HG03565 (cell line): ENCODE measurements around the gene ZAR1.

Experiments used
- ATAC-seq: cut with Tn5 transposase; IDR thresholded peaks from one replicate; pipeline ENCODE4 v1.9.1; 2021; ENCODE audit warnings: mild to moderate bottlenecking, moderate library complexity; ENCODE audit not compliant: unreplicated experiment

The ZAR1 gene

GRCh38 chr4:48489683-48490011 lies 405 bp upstream of the ZAR1 start:
- no peak for ATAC-seq

DNA sequence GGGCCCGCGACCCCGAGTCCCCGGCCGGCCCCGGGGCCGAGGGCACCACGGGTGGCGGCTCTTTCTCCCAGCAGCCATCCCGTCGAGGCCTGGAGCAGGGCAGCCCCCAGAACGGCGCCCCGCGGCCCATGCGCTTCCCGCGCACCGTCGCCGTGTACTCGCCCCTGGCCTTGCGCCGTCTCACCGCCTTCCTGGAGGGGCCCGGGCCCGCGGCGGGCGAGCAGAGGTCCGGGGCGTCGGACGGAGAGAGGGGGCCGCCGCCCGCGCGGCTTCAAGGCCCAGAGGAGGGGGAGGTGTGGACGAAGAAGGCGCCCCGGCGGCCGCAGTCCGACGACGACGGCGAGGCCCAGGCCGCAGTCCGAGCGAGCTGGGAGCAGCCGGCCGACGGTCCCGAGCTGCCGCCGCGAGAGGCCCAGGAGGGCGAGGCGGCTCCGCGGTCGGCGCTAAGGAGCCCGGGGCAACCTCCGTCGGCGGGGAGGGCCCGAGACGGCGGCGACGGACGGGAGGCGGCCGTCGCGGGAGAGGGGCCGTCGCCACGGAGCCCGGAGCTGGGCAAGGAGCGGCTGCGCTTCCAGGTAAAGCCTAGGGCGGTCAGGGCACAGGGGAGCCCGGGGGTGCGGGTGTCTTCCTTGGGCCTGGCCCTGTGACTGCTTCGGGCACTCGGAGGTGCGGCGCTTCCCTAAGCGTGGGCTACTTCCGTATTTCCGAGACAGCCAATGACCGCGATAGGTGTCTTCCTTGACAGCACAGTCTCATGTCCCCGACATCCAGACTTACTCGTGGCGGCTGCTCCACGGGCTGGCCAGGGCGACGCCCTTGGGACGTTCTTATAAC lies 845 bp downstream of the ZAR1 start:
- ATAC-seq: no peak

GRCh38 chr4:48491514-48492176 lies 1.6 kb downstream of the ZAR1 start:
- no peak for ATAC-seq

DNA sequence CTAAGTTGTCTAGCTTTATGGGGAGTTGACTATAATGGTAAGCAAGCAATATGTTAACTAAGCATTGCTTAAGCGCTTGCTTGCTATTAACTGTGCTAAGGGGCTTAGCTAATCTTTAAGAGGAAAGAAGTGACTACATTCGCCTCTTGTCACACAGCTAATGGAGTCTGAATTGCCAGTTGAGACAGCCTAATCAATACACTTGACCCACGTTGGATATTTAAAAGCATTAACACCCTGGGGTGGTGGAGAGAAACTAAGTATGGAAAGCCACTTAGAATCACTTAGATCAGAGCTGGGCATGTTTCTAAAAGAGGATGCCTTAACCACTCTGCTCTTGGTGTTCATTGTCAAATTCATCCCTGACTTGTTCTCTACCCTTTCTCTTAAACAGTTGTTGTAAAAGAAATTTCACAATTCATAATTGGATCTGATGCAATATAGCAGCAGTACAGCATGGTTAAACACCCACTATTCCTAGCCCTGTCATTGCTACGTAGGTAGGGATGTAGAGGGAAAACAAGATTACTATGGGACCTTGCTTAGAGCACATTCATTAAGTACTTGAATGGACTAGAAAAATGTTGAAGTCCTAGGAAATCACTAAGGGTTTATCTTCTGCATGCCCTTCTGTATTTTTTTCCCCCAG lies 3.5 kb downstream of the ZAR1 start:
- no peak for ATAC-seq

- no peak for ATAC-seq
Observed at GRCh38 chr4:48495941-48496340, 5.9 kb downstream of the ZAR1 start.

- no peak for ATAC-seq
Observed at GRCh38 chr4:48498895-48499294, 8.8 kb downstream of the ZAR1 start.

DNA sequence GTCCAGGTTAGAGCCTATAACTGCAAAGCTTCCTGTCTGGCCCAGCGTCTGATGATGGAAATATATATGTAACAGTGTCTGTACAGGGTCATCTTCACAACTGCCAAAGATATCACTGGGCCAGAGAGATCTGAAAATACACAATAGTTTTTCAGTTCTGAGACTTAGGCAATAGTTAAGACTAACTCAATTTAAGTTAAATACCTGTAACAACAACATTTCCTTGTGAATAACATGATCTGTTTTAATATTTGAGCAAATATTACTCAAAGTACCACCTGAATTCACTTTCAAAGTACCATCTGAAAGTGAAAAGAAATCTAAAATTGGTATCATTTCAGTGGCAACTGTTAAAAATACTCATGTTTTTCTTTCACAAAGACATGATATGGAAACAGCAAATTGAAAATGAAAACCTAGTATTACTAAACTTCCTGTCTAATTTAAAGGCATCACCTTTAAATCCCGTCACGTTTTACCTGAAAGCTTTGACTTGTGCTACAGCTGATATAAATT lies 9.6 kb downstream of the ZAR1 start:
- peak; percentile 75 for ATAC-seq

DNA sequence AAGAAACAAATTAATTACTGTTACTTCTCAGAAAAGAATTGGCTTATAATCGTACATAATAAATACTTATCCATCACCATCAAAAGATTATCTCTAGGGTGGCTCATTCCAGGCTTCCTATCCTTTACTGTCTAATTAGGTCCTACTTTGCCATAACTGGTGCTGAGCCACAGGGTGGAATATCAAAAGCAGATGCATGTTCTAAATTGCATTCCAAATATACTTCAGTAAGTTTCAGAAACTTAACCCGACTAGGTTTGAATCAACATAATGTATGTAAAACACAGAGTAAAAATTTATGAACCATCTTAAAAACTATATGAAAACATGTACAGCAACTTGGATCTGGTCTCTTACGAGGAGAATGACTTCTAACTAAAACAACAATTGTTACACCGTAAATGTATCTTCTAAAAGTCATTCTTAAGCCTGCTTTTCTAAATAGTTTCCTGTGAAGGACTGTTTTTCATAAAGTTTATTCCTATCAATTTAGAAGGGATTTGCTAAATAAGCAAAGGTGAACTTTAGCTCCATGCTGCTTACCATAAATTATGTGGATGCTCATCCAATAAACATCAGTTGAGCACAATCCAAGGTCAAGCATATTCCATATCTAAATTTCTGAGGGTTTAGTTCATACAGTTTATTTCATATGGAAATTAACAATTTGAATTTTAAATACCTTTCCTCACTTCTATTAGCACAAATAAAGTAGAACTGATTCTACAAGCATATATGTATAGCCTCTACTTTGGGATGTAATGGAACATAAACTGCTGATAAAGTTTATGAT lies 13.4 kb downstream of the ZAR1 start:
- ATAC-seq: no peak

DNA sequence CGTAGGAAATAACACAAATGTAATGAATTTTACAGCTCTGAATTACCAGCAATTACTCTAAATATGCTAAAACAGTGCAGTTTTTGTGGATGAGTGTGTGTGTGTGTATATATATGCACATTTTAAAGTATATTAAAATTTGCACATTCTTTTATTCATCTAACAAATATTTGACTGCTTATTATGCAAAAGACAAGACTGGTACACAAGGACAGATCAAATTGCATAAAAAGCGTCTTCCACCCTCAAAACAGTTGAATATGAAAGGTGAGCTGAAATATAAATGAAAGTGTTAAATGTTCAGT lies 13.9 kb downstream of the ZAR1 start:
- ATAC-seq: no peak

GRCh38 chr4:48504352-48504751 lies 14.3 kb downstream of the ZAR1 start:
- ATAC-seq: no peak

DNA sequence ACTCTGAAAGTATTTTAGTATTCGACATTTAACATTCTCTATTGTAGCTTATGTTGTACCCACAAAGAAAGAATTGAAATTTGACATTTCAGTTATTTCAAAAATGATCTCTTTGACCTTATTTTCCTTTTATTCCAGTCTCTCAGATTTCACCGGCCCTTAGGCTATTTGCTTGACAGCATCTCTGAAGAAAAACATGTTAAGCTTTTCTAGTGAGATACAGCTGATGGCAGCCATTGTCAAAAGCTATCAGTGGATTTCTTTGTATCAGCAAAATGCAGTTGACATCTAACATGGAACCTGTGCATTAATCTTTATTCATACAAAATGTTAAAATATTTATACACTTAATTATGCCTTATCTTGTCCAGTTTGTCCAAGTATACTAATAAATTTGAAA lies 16.7 kb downstream of the ZAR1 start:
- no peak for ATAC-seq

DNA sequence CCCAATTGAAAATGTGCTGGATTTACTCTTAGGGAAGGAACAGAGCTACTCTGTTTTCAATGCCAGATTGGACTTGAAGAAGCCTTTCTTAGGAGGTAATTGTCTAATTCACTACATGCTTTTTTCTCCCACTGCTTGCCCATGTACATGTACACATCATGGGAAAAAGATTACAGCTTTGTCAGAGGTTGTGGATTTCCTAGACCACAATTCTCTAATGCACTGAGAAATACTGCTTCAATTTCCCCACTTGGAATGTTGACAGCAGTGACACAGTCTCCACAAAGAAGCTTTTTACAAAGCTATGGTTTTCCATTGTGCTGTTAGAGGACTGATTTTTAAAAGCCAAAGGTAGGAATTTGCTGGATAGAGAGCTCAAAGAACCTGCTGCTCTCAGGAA lies 19.5 kb downstream of the ZAR1 start:
- ATAC-seq: no peak

DNA sequence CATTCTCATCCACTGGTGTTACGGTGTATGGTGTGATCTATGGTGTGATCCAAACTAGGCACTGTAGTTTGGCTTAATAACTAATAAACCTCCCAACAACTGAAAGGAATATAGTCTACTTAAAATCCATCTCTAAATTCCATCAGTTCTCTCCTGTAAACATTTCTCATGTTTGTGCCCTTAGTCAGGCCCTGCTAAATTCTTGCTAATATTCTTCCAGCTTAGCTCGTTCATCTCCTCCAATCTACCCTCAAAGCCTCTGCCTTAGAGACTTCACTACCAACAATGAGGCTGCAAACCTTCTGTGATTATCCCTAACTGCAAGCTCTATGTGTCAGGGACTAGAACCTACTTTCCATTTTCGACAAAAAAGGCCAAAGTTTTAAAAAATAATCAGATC lies 28.1 kb downstream of the ZAR1 start:
- ATAC-seq: no peak

GRCh38 chr4:48526406-48526805 lies 36.4 kb downstream of the ZAR1 start:
- no peak for ATAC-seq

DNA sequence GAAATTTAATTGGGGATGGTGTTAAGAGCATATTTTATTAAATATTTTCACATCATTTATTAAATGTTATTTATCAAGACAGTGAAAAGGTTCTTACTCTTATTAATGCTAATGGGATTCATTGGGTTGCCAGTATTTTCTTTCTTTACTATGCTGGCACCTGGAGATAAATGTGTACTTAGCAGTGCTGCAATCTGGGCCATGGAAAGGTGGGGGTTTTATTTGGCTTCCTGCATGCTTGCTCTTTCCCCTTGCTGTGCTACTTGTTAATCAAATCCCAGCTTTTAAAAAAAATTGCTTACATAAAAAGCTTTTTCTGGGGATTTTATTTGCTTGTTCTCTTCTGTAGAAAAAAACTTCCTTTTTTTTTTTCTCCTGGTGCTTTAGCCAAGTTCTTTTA lies 48.3 kb downstream of the ZAR1 start:
- no peak for ATAC-seq

DNA sequence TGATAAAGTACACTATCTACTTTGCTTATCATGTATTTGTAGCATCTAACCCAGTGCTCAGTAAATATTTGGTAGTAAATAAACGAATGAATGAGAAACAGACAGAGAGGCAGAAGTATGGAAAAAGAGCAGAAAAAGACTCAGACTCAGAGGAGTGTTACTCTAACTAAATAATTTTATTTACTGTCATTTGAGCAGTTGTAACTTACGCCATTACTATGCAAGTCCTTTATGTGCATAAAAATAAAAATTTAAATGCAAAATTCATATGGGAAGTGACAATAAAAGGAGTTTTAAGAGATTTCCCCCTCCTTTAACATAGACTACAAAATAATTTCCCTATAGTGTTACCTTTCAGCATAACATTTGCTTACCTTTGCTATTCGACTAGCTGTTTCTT lies 49.5 kb downstream of the ZAR1 start:
- ATAC-seq: no peak

- ATAC-seq: no peak
Observed at GRCh38 chr4:48542888-48543287, 52.8 kb downstream of the ZAR1 start.

GRCh38 chr4:48543796-48544195 lies 53.7 kb downstream of the ZAR1 start:
- no peak for ATAC-seq
